ENCODE results near the gene SLC48A1.

GRCh38 chr12:47803191-47803875 is 30.3 kb downstream of the SLC48A1 start:
- TF ChIP-seq CTCF (IDR thresholded peaks at IDR 0.05) (no peak), POLR2A (IDR thresholded peaks at IDR 0.05) (no peak)
